ENCODE measurements around the gene CC2D2A.

DNA sequence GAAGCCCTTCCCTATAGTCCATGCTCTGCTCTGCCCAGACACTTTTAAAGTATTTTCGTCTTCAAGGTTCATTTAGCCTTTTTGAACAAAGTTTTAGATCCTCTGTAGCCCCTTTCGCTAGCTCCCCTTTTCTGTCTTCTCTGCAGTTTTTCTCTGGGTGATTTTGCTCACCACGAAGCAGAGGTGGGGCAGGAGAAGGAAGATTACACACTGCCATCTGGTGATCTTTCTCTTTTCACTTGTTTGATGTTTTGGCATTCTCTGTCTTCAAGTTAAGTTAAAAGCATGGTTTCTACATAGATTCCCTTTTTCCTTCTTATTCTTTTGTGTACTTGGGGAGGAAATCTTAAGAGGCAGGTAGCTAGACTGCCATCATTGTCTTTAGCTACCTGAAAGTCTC lies 43.9 kb downstream of the CC2D2A start:
- TF ChIP-seq POLR2A (IDR thresholded peaks at IDR 0.05; ENCODE audit: low read depth, low read length) (no peak), POU2F2 (IDR thresholded peaks at IDR 0.05; ENCODE audit: low read depth, low read length) (no peak), POLR2AphosphoS5 (IDR thresholded peaks at IDR 0.05; ENCODE audit: low read depth, low read length) (no peak), PAX5 (IDR thresholded peaks at IDR 0.05; ENCODE audit: insufficient read depth, low read length, severe bottlenecking) (no peak), SPI1 (IDR thresholded peaks at IDR 0.05; ENCODE audit: low read depth, low read length) (no peak)

Data from GM12891 (cell line).